SJSA1 (cell line): ENCODE results near the gene GC. TPM values are rescaled to one million over a fixed set of nuclear protein-coding genes. Genes with fewer than 3 reads are reported as not detected.
"Not testable (repeated sequence)": the region's sequence is repeated elsewhere in the genome, so short reads cannot be mapped to it uniquely, and the experiment has no call there.

ENCODE experiments used
- DNase-seq, 2 experiments: peaks; one replicate each; pipeline ENCODE4 v3.0.0-alpha.2; 2015 to 2020; ENCODE audit warnings: low spot score in 2 of 2, low read depth in 1 of 2
- H3K27ac ChIP-seq: fragments of 250-450 bp; sonication (Bioruptor Pico); 2 replicates; pipeline ENCODE4 v1.5.1; 2020; ENCODE audit warnings: mild to moderate bottlenecking, moderate library complexity
- H3K27me3 ChIP-seq: fragments of 250-450 bp; sonication (Bioruptor Pico); replicated peaks from 2 replicates; pipeline ENCODE4 v1.5.1; 2020; ENCODE audit warnings: mild to moderate bottlenecking, moderate library complexity
- H3K36me3 ChIP-seq: fragments of 250-450 bp; sonication (Bioruptor Pico); 2 replicates; pipeline ENCODE4 v1.5.1; 2020; ENCODE audit warnings: mild to moderate bottlenecking
- H3K4me1 ChIP-seq: fragments of 250-450 bp; sonication (Bioruptor Pico); replicated peaks from 2 replicates; pipeline ENCODE4 v1.6.1; 2021; ENCODE audit warnings: mild to moderate bottlenecking
- H3K4me3 ChIP-seq: fragments of 250-450 bp; sonication (Bioruptor Pico); 2 replicates; pipeline ENCODE4 v1.5.1; 2020; ENCODE audit warnings: mild to moderate bottlenecking
- H3K9me3 ChIP-seq: fragments of 250-450 bp; sonication (Bioruptor Pico); replicated peaks from 2 replicates; pipeline ENCODE4 v1.5.1; 2020; ENCODE audit warnings: mild to moderate bottlenecking
- total RNA-seq: library from RNA; depleted of rRNA; stranded (reverse); fragments of >200 nt; shearing (Covaris generic); gene quantifications from 2 replicates; pipeline ENCODE4 v1.2.3, GENCODE V29; 2014

GC gene
- total RNA-seq, 1 experiment from 2014 or later: not detected

DNA sequence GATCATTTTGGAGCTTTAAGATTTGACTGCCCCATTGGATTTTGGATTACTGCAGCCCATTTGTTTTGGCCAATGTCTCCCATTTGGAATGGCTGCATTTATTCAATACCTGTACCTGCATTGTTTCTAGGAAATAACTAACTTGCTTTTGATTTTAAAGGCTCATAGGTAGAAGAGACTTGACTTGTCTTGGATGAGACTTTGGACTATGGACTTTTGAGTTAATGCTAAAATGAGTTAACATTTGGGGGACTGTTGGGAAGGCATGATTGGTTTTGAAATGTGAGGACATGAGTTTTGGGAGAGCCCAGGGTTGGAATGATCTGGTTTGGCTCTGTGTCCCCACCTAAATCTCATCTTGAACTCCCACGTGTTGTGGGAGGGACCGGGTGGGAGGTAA, 45.1 kb downstream of the GC start:
- not testable (repeated sequence) for H3K4me1 ChIP-seq, H3K27ac ChIP-seq, H3K27me3 ChIP-seq

GRCh38 chr4:71732706-71733105, 51.2 kb downstream of the GC start:
- Histone ChIP-seq H3K27ac (no peak overlapping the region), H3K9me3 (no peaks in the 10 kb centered on the region), H3K4me1 (no peaks in the 10 kb centered on the region), H3K27me3 (no peaks in the 10 kb centered on the region), H3K4me3 (no peak overlapping the region), H3K36me3 (no peaks in the 10 kb centered on the region)
- DNase-seq: no peak

More for the DNA sequence above, 45.1 kb downstream of the GC start:
- not testable (repeated sequence) for H3K9me3 ChIP-seq, H3K36me3 ChIP-seq, DNase-seq, H3K4me3 ChIP-seq

- Histone ChIP-seq H3K4me1 (no peaks in the 10 kb centered on the region), H3K4me3 (no peak overlapping the region), H3K9me3 (no peaks in the 10 kb centered on the region), H3K36me3 (no peaks in the 10 kb centered on the region), H3K27ac (no peak overlapping the region), H3K27me3 (no peaks in the 10 kb centered on the region)
- no peak for DNase-seq
These were observed 51.8 kb downstream of the GC start for GRCh38 chr4:71732066-71732465.

DNA sequence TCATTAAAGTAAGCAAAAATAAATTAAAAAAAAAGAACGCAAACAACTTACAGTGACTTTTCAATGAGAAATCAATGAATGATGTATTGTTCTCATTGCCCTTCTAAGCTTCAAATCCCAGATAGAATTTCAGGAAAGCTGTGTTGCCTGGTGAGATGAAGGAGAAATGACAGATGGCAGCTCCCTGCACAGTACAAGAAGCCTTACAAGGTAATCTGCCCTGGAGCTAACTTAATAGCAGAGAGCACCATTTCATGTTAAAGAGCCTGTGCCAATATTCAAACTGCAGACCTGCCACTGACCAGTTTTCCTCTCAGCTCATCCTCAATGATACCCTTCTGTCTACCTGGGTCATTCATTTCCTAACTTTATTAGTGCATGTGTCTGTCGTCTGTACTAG, 54.0 kb downstream of the GC start:
- H3K4me3 ChIP-seq: no peak overlapping the region
- no peaks in the 10 kb centered on the region for H3K4me1 ChIP-seq
- H3K36me3 ChIP-seq: no peaks in the 10 kb centered on the region
- H3K27ac ChIP-seq: no peak overlapping the region
- no peaks in the 10 kb centered on the region for H3K9me3 ChIP-seq
- H3K27me3 ChIP-seq: no peaks in the 10 kb centered on the region
- DNase-seq: no peak

DNA sequence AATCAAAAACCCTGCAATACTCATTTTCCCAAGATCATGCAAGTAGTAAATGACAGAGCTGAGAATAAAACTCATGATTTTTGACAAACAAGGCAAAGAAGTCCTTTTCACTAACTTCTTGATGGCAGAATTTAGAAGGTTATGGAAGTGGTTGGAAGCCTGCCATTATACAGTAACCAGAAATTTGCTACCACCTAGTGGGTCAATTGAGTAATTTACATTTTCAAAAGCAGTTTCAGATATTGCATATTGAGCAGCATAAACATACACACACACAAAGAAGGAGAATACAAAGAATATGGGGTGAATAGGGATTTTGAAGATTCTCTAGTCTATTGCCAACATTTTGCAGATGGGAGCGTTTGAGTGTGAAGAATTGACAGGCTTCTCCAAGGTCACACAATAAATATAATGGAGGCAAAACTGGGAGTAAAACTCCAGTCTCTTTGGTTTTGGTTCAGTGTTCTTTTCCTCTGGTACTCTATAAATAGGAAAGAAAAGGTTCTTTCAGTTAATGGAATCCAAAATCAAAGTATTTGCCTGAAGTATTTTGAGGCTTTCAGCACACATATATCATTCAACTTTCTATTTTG, 70.2 kb downstream of the GC start:
- H3K9me3 ChIP-seq: no peaks in the 10 kb centered on the region
- no peak overlapping the region for H3K27ac ChIP-seq
- H3K4me3 ChIP-seq: no peak overlapping the region
- H3K27me3 ChIP-seq: no peaks in the 10 kb centered on the region
- H3K36me3 ChIP-seq: no peaks in the 10 kb centered on the region
- DNase-seq: no peak
- H3K4me1 ChIP-seq: no peaks in the 10 kb centered on the region

- DNase-seq: no peak
- no peaks in the 10 kb centered on the region for H3K36me3 ChIP-seq
- H3K9me3 ChIP-seq: no peaks in the 10 kb centered on the region
- no peaks in the 10 kb centered on the region for H3K27me3 ChIP-seq
- H3K4me3 ChIP-seq: no peak overlapping the region
- no peaks in the 10 kb centered on the region for H3K4me1 ChIP-seq
- no peak overlapping the region for H3K27ac ChIP-seq
These were observed 71.9 kb downstream of the GC start for GRCh38 chr4:71711985-71712348.

DNA sequence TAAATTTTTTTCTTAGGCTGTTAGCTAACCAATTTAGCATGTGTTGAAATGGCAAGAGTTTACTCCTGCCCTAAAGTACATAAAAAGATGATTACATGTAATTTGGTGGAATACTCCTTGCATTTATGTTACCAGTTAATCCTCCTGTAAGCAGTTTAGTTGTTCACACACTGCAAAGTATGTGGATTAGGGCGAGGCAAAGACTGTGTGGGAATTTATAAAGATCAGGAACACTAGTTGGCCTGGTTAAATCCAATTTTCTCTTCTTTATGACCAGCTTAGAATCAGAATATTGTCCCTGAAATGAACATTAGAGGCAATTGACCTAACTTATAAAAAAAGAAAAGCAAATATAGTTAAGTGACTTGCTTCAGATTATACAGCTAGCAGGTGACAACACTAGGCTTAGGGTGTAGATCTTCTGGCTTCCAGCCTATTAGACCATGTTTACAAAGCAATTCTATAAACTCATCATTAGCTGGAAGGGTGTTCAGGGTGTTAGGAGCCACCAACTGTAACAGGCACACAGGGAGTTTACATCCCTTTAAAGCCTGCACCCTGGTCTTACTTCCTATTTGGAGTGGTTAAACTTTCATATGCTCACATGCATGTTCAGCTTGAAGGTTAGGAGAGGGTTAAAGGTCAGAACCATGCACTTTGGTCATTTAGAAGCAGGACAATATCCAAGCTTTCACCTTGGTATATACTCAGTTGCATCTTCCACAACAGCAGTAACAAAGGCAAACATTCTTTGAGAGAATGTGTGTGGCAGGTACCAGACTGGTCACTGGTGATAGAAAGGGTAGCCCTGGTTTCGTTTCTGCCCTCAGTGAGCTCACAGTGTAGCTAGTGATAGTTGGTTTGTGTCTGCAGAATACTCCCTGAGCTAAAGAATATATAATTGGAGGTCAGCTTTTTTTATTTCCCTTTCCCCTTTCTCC, 72.6 kb downstream of the GC start:
- Histone ChIP-seq H3K4me3 (no peak overlapping the region), H3K9me3 (no peaks in the 10 kb centered on the region), H3K4me1 (no peaks in the 10 kb centered on the region), H3K36me3 (no peaks in the 10 kb centered on the region), H3K27ac (no peak overlapping the region), H3K27me3 (no peaks in the 10 kb centered on the region)
- no peak for DNase-seq

GRCh38 chr4:71709961-71710360, 73.9 kb downstream of the GC start:
- H3K27me3 ChIP-seq: no peaks in the 10 kb centered on the region
- H3K36me3 ChIP-seq: no peaks in the 10 kb centered on the region
- no peaks in the 10 kb centered on the region for H3K4me1 ChIP-seq
- H3K27ac ChIP-seq: no peak overlapping the region
- no peaks in the 10 kb centered on the region for H3K9me3 ChIP-seq
- H3K4me3 ChIP-seq: no peak overlapping the region
- no peak for DNase-seq

DNA sequence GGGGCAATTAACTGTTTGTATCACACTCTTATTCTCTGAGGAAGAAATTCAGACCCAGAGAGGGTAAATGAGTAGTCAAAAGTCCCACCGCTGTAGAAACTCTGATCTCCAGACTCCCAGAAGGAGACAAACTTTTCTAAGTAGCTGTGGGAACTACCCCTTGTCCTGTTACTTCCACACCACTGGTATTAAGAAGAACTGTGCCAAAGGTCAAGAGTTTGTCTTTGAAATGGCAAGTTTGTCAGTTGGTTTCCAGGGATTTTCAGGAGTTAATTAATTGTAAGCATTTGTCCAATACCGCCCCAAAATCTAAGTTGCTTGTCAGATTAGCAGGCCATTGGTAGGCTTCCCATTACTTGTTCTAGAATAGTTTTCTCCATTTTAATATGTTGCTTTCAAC, 85.7 kb downstream of the GC start:
- no peaks in the 10 kb centered on the region for H3K9me3 ChIP-seq
- no peak overlapping the region for H3K27ac ChIP-seq
- no peak overlapping the region for H3K4me3 ChIP-seq
- no peak for DNase-seq
- H3K36me3 ChIP-seq: no peaks in the 10 kb centered on the region
- H3K4me1 ChIP-seq: no peaks in the 10 kb centered on the region
- H3K27me3 ChIP-seq: 0 out of 2 replicates have a peak, but pooled peaks cover 3% of the 10 kb centered on the region

DNA sequence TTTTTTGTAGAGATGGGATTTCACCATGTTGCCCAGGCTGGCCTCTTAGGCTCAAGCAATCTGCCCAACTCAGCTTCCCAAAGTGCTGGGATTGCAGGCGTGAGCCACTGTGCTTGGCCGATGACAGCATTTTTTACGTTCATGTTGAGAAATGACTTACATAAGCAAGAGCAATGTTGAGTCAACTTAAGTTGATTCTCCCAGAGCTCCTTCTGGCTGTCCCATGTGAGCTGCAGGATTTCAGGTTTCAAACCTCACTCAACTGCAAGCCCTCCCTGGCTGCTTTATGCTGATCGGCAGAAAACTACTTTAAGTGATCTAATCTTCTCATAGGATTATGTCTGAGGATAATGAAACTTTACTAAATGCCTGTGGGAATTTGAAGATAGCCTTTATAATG, 86.8 kb downstream of the GC start:
- no peak for DNase-seq
- H3K36me3 ChIP-seq: no peaks in the 10 kb centered on the region
- no peak overlapping the region for H3K4me3 ChIP-seq
- no peaks in the 10 kb centered on the region for H3K4me1 ChIP-seq
- H3K9me3 ChIP-seq: no peaks in the 10 kb centered on the region
- no peak overlapping the region for H3K27ac ChIP-seq
- H3K27me3 ChIP-seq: 0 out of 2 replicates have a peak, but pooled peaks cover 3% of the 10 kb centered on the region

DNA sequence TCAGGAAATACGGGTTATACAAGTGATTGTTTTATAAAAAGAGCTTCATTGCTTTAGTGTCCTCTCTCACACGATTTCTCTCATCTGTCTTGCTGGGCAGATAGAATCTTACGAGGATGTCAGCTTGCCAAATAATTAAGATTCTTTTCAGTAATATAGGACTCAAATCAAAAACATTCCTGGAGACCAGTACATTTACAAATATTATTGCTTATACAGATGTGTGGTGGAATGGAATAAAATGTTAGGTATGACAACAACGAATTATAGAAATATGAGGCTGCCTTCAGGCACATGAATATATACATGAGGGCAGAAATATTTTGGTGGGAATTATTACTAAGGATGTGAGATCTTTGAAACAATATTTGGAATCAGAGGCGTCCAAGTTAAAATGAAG, 88.9 kb downstream of the GC start:
- Histone ChIP-seq H3K27me3 (0 out of 2 replicates have a peak, but pooled peaks cover 3% of the 10 kb centered on the region), H3K9me3 (no peaks in the 10 kb centered on the region), H3K4me3 (no peak overlapping the region), H3K27ac (no peak overlapping the region), H3K36me3 (no peaks in the 10 kb centered on the region), H3K4me1 (no peaks in the 10 kb centered on the region)
- DNase-seq: no peak

GRCh38 chr4:71692963-71693362, 90.9 kb downstream of the GC start:
- no peak for DNase-seq
- H3K4me3 ChIP-seq: no peak overlapping the region
- no peaks in the 10 kb centered on the region for H3K36me3 ChIP-seq
- H3K9me3 ChIP-seq: no peaks in the 10 kb centered on the region
- 0 out of 2 replicates have a peak, but pooled peaks cover 3% of the 10 kb centered on the region for H3K27me3 ChIP-seq
- no peak overlapping the region for H3K27ac ChIP-seq
- H3K4me1 ChIP-seq: no peaks in the 10 kb centered on the region

- Histone ChIP-seq H3K27ac (no peak overlapping the region), H3K27me3 (0 out of 2 replicates have a peak, but pooled peaks cover 3% of the 10 kb centered on the region), H3K9me3 (no peaks in the 10 kb centered on the region), H3K4me1 (no peaks in the 10 kb centered on the region), H3K4me3 (no peak overlapping the region), H3K36me3 (no peaks in the 10 kb centered on the region)
- DNase-seq: no peak
These were observed 91.7 kb downstream of the GC start for GRCh38 chr4:71692198-71692597.
